Spinal cord (tissue), 10 donors: ENCODE results near the gene NCOA5. TPM values are rescaled to one million over a fixed set of nuclear protein-coding genes. Genes with fewer than 3 reads are reported as not detected.
"Not testable (repeated sequence)": the region's sequence is repeated elsewhere in the genome, so short reads cannot be mapped to it uniquely, and the experiment has no call there.

Experiments
- DNase-seq, 6 donors: peaks; one replicate each; pipeline versions ENCODE4 v3.0.0 to v3.0.0-alpha.2; 2013 to 2015; ENCODE audit warnings: low spot score in 6 of 6, low read depth in 4 of 6
- H3K27ac ChIP-seq: one replicate; pipeline ENCODE4 v1.5.1; 2013; ENCODE audit warnings: low read depth, low read length, control low read depth
- H3K27me3 ChIP-seq: one replicate; pipeline ENCODE4 v1.6.1; 2013; ENCODE audit warnings: low read length; ENCODE audit not compliant: control insufficient read depth, insufficient read depth
- H3K36me3 ChIP-seq: one replicate; pipeline ENCODE4 v1.6.1; 2013; ENCODE audit warnings: low read length; ENCODE audit not compliant: control insufficient read depth, insufficient read depth
- H3K4me1 ChIP-seq: one replicate; pipeline ENCODE4 v1.6.1; 2013; ENCODE audit warnings: low read length; ENCODE audit not compliant: control insufficient read depth, insufficient read depth
- H3K4me3 ChIP-seq: one replicate; pipeline ENCODE4 v1.5.1; 2013; ENCODE audit warnings: low read depth, low read length, control low read depth
- H3K9me3 ChIP-seq: one replicate; pipeline ENCODE4 v1.6.1; 2013; ENCODE audit warnings: low read length; ENCODE audit not compliant: control insufficient read depth, insufficient read depth
- WGBS: methylation state at CpG from one replicate; pipeline ENCODE4 v1.1.5; 2013; ENCODE audit warnings: missing lambda C conversion rate; ENCODE audit not compliant: insufficient coverage; 5-methylcytosine and 5-hydroxymethylcytosine counted together
- polyA plus RNA-seq, 2 donors: library from polyadenylated mRNA; unstranded; fragments of 120-200 nt; gene quantifications; one replicate each; pipeline ENCODE4 v1.2.1, GENCODE V29; 2013; ENCODE audit not compliant: insufficient read length in 2 of 2
- total RNA-seq, 2 donors: library from RNA; depleted of rRNA in 1 of 2; stranded (reverse); fragments of 120-200 nt in 1 of 2; fragments of >200 nt in 1 of 2; gene quantifications; one replicate each; pipeline versions ENCODE4 v1.2.3 to v1.2.4, GENCODE V29; 2013 to 2014
- donor health status: healthy.

The NCOA5 gene
- total and polyA plus RNA-seq, 4 donors: 12.3 to 50.7 (median 40.0) TPM

- Histone ChIP-seq H3K36me3 (no peaks in the 10 kb centered on the region), H3K4me3 (no peak overlapping the region), H3K27ac (no peak overlapping the region), H3K4me1 (peaks cover 8% of the 10 kb centered on the region), H3K27me3 (peaks cover 23% of the 10 kb centered on the region), H3K9me3 (no peaks in the 10 kb centered on the region)
- 31% methylated on average over 48 of the region's 48 CpGs for WGBS
- DNase-seq: no peak
These were observed 9.9 kb upstream of the NCOA5 start for GRCh38 chr20:46099491-46100287.

DNA sequence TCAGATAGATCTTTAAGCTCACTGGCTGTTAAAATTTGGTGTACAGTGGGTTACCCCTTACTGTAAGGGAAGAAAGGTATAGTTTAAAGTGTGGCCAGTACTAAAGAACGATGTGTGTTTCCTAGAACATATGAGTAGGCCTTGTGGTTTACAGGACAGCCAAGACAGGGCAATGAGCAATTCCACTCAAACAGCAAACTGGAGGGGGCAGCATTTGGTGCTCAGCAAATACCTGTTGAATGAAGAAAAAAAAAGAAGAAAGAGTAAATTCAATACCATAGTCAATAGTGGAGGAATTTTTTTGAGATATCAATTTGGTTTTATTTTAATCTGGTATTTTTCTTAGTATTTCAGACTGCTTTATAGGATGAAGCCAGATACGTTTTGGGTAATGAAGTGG, 3.8 kb upstream of the NCOA5 start:
- Histone ChIP-seq H3K27ac (no peak overlapping the region), H3K36me3 (no peaks in the 10 kb centered on the region), H3K9me3 (no peaks in the 10 kb centered on the region), H3K27me3 (peaks cover 4% of the 10 kb centered on the region), H3K4me1 (no peaks in the 10 kb centered on the region), H3K4me3 (no peak overlapping the region)
- DNase-seq: no peak
- 100% methylated on average over 2 of the region's 2 CpGs for WGBS

GRCh38 chr20:46091622-46092535, 2.1 kb upstream of the NCOA5 start:
- H3K9me3 ChIP-seq, H3K4me1 ChIP-seq, H3K36me3 ChIP-seq, H3K4me3 ChIP-seq, DNase-seq, H3K27ac ChIP-seq, H3K27me3 ChIP-seq: not testable (repeated sequence)
- WGBS: 95% methylated on average over 50 of the region's 52 CpGs

- no peak for DNase-seq
- Histone ChIP-seq H3K36me3 (peaks cover 2% of the 10 kb centered on the region), H3K27ac (peak overlapping the region; percentile 90), H3K9me3 (no peaks in the 10 kb centered on the region), H3K4me1 (peaks cover 4% of the 10 kb centered on the region), H3K27me3 (no peaks in the 10 kb centered on the region), H3K4me3 (peak overlapping the region; percentile 81)
- WGBS: under 1% methylated on average over 31 of the region's 31 CpGs
These were observed 670 bp downstream of the NCOA5 start for GRCh38 chr20:46089167-46089416.

GRCh38 chr20:46088409-46089166, 1.2 kb downstream of the NCOA5 start:
- Histone ChIP-seq H3K4me1 (peaks cover 4% of the 10 kb centered on the region), H3K36me3 (peaks cover 2% of the 10 kb centered on the region), H3K4me3 (peak overlapping the region; percentile 81), H3K27ac (peak overlapping the region; percentile 90), H3K27me3 (no peaks in the 10 kb centered on the region), H3K9me3 (no peaks in the 10 kb centered on the region)
- WGBS: 2% methylated on average over 19 of the region's 22 CpGs
- peak in 2 of 6 donors; percentile 30 to 32 for DNase-seq

GRCh38 chr20:46087161-46087560, 2.6 kb downstream of the NCOA5 start:
- H3K36me3 ChIP-seq: peaks cover 2% of the 10 kb centered on the region
- H3K27ac ChIP-seq: no peak overlapping the region
- WGBS: 100% methylated on average over 1 of the region's 8 CpGs
- H3K27me3 ChIP-seq: no peaks in the 10 kb centered on the region
- H3K4me3 ChIP-seq: no peak overlapping the region
- H3K9me3 ChIP-seq: no peaks in the 10 kb centered on the region
- peak in 1 of 6 donors; percentile 45 for DNase-seq
- peaks cover 4% of the 10 kb centered on the region for H3K4me1 ChIP-seq

DNA sequence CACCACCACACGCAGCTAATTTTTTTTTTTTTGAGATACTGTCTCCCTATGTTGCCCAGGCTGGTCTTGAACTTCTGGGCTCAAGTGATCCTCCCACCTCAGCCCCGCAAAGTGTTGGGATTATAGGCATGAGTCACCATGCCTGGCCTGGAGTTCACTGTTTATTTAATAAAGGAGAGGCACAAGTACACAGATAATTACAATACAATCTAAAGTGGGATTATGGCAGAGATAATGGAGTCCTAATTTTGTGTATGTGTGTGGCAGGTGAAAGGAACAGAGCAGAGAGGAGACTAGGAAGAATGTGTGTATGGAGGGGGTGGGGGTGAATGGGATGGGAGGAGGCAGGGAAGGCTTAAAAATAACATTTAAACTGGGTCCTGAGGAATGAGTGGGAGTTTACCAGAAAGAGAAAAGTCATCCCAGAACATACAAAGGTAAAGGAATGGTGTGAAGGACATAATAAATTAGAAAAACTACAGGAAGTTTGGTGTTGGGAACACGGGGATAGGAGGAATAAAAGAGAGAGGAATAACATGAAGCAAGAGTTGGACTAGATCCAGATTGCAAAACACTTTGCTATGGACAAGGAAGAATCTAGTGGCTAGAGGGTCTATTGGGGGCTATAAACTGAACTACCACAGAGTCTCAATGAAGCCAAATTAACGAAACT, 4.4 kb downstream of the NCOA5 start:
- Histone ChIP-seq H3K4me3 (no peak overlapping the region), H3K36me3 (peaks cover 2% of the 10 kb centered on the region), H3K27me3 (no peaks in the 10 kb centered on the region), H3K4me1 (peaks cover 4% of the 10 kb centered on the region), H3K9me3 (no peaks in the 10 kb centered on the region), H3K27ac (no peak overlapping the region)
- 80% methylated on average over 1 of the region's 4 CpGs for WGBS
- DNase-seq: peak in 1 of 6 donors; percentile 78

- no peak for DNase-seq
- Histone ChIP-seq H3K27me3 (no peaks in the 10 kb centered on the region), H3K4me1 (peaks cover 4% of the 10 kb centered on the region), H3K36me3 (peaks cover 2% of the 10 kb centered on the region), H3K27ac (no peak overlapping the region), H3K4me3 (no peak overlapping the region), H3K9me3 (no peaks in the 10 kb centered on the region)
- WGBS: 83% methylated on average over 3 of the region's 3 CpGs
These were observed 5.0 kb downstream of the NCOA5 start for GRCh38 chr20:46084805-46085178.

DNA sequence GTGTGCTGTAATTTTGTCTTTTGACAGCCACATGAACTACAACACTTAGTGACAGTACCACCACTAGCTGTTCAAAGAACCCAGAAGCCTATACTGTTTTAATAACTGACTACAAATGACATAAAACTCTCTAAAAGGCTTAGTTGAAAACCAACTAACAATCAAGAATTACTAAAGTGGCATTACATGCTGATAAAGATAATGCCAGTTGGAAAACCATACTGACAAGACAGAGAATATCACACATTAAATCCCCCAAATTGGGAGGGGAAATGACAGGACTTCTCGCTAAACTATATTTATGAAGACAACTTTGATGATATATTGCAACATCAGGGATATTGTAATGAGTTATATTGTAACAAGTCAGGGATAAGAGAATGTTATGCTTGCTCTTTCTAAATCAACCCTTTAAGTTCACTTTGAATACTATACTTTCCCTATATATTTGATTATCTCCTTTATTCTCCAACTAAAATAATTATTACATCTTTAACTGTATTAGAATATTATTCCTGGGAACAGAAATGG, 6.2 kb downstream of the NCOA5 start:
- no peaks in the 10 kb centered on the region for H3K9me3 ChIP-seq
- no peak overlapping the region for H3K27ac ChIP-seq
- H3K4me3 ChIP-seq: no peak overlapping the region
- no peak for DNase-seq
- peaks cover 5% of the 10 kb centered on the region for H3K36me3 ChIP-seq
- H3K27me3 ChIP-seq: no peaks in the 10 kb centered on the region
- WGBS: no CpG with 5 or more reads among the region's 1 CpG
- H3K4me1 ChIP-seq: peaks cover 10% of the 10 kb centered on the region
